WTC11 (cell line): Measurements from ENCODE around the gene SRMS. TPM values are rescaled to one million over a fixed set of nuclear protein-coding genes. Genes with fewer than 3 reads are reported as not detected.
A peak's percentile ranks its signal among the peaks of the same experiment; 100 is the strongest.

Experiments used
- ATAC-seq: fragments of 200-7000 bp; cut with Tn5 transposase; 2 replicates; pipeline ENCODE4 v1.10.0; 2021; ENCODE audit warnings: mild to moderate bottlenecking, moderate library complexity
- CTCF ChIA-PET: fragments of 300-600 bp; sonication (Branson Sonifier 250); formaldehyde crosslinking; loops from one replicate; lab custom pipeline; 2021; ENCODE audit warnings: antibody characterized with exemption; lab: Charles Lee
- POLR2A ChIA-PET: fragments of 350-600 bp; sonication (Branson Sonifier 250); formaldehyde crosslinking; loops from one replicate; lab custom pipeline; 2021; ENCODE audit warnings: antibody characterized with exemption; lab: Charles Lee
- DNase-seq: peaks from one replicate; pipeline ENCODE4 v3.0.0; 2021; ENCODE audit warnings: low spot score
- H3K27ac Mint-ChIP-seq: 2 replicates; pipeline ENCODE4 v1.8.0; 2021; ENCODE audit warnings: mixed read lengths
- H3K27me3 Mint-ChIP-seq: 2 replicates; pipeline ENCODE4 v1.8.0; 2021; ENCODE audit warnings: low read depth, mild to moderate bottlenecking, moderate library complexity, mixed read lengths
- H3K36me3 Mint-ChIP-seq: 2 replicates; pipeline ENCODE4 v1.8.0; 2021; ENCODE audit warnings: mixed read lengths
- H3K4me1 Mint-ChIP-seq: 2 replicates; pipeline ENCODE4 v1.8.0; 2022; ENCODE audit warnings: mixed read lengths
- H3K4me3 Mint-ChIP-seq: 2 replicates; pipeline ENCODE4 v1.8.0; 2021; ENCODE audit warnings: mild to moderate bottlenecking, moderate library complexity, mixed read lengths
- H3K9me3 Mint-ChIP-seq: 2 replicates; pipeline ENCODE4 v1.8.0; 2021; ENCODE audit warnings: mixed read lengths
- AR ChIP-seq: fragments of 250-450 bp; sonication (Bioruptor Pico); IDR thresholded peaks from 2 replicates; pipeline ENCODE4 v1.9.0; 2021; ENCODE audit warnings: mild to moderate bottlenecking
- ATF2 ChIP-seq: sonication (generic); formaldehyde crosslinking; IDR thresholded peaks from 2 replicates; pipeline ENCODE4 v1.8.1; 2022; ENCODE audit warnings: low read depth, missing genetic modification reagents, borderline replicate concordance
- CTCF ChIP-seq: fragments of 200-600 bp; IDR thresholded peaks from 2 replicates; pipeline ENCODE4 v1.8.0; 2022; ENCODE audit warnings: antibody characterized with exemption
- FOXJ3 ChIP-seq: sonication (generic); formaldehyde crosslinking; IDR thresholded peaks from 2 replicates; pipeline ENCODE4 v1.9.0; 2021; ENCODE audit warnings: missing genetic modification reagents, mild to moderate bottlenecking, borderline replicate concordance
- IRF2 ChIP-seq: sonication (generic); formaldehyde crosslinking; IDR thresholded peaks from 2 replicates; pipeline ENCODE4 v1.8.0; 2022; ENCODE audit warnings: low read depth, missing genetic modification reagents, borderline replicate concordance
- JAZF1 ChIP-seq: fragments of 250-450 bp; sonication (Bioruptor Pico); IDR thresholded peaks from 2 replicates; pipeline ENCODE4 v1.9.0; 2021; ENCODE audit warnings: moderate library complexity, mild to moderate bottlenecking, inconsistent platforms
- KAT7 ChIP-seq: sonication (generic); formaldehyde crosslinking; IDR thresholded peaks from 2 replicates; pipeline ENCODE4 v1.8.1; 2023; ENCODE audit warnings: missing genetic modification reagents, mild to moderate bottlenecking, borderline replicate concordance
- NFATC4 ChIP-seq: fragments of 250-450 bp; sonication (Bioruptor Pico); IDR thresholded peaks from 2 replicates; pipeline ENCODE4 v1.9.0; 2021; ENCODE audit warnings: mild to moderate bottlenecking
- OVOL2 ChIP-seq: fragments of 250-450 bp; sonication (Bioruptor Pico); IDR thresholded peaks from 2 replicates; pipeline ENCODE4 v1.9.0; 2021; ENCODE audit warnings: mild to moderate bottlenecking, borderline replicate concordance
- SOX15 ChIP-seq: fragments of 250-450 bp; sonication (Bioruptor Pico); IDR thresholded peaks from 2 replicates; pipeline ENCODE4 v1.9.0; 2021; ENCODE audit warnings: mild to moderate bottlenecking
- total RNA-seq: library from RNA; stranded (reverse); gene quantifications from 3 replicates; pipeline ENCODE4 v1.2.3, GENCODE V29; 2021
- TF ChIP-seq, protein P1 (sequence below): sonication (generic); formaldehyde crosslinking; IDR thresholded peaks from 2 replicates; pipeline ENCODE4 v1.8.1; 2022; ENCODE audit warnings: mild to moderate bottlenecking, moderate library complexity, missing genetic modification reagents
- TF ChIP-seq, protein P2 (sequence below): sonication (generic); formaldehyde crosslinking; conservative IDR thresholded peaks from 2 replicates; pipeline ENCODE4 v1.8.1; 2023; ENCODE audit warnings: mild to moderate bottlenecking, low read depth, missing genetic modification reagents, moderate library complexity
- TF ChIP-seq, protein P3 (sequence below): sonication (generic); formaldehyde crosslinking; IDR thresholded peaks from 2 replicates; pipeline ENCODE4 v1.8.1; 2022; ENCODE audit warnings: missing genetic modification reagents, borderline replicate concordance

SRMS gene
- total RNA-seq, 1 experiment from 2014 or later, result 0.26 TPM

GRCh38 chr20:63539092-63539430 lies 8.5 kb downstream of the SRMS start:
- Mint-ChIP-seq H3K4me3 (no peak overlapping the region), H3K36me3 (no peaks in the 10 kb centered on the region), H3K27ac (no peak overlapping the region), H3K4me1 (0 out of 2 replicates have a peak, but pooled peaks cover 2% of the 10 kb centered on the region), H3K9me3 (no peaks in the 10 kb centered on the region), H3K27me3 (no peaks in the 10 kb centered on the region)
- POLR2A ChIA-PET, result interaction anchor here (1.4 kb wide), 1 partner anchor 14 kb away, joined by 4 read pairs; no protein-coding TSS in a partner anchor
- DNase-seq, result no peak
- CTCF ChIA-PET, result interaction anchor here (1.0 to 5.0 kb wide), 20 partner anchors 8 to 435 kb away, joined by 3 to 81 read pairs (median 15); partner anchors contain the start of genes ARFRP1, HELZ2, RTEL1 and SRMS
- no peak for TF ChIP-seq OVOL2 (CRISPR knock-in tag)
- no peak for TF ChIP-seq ATF2 (CRISPR knock-in tag)
- no peak for TF ChIP-seq AR (CRISPR knock-in tag)
- no peak for TF ChIP-seq IRF2 (CRISPR knock-in tag)
- TF ChIP-seq, protein P1, sequence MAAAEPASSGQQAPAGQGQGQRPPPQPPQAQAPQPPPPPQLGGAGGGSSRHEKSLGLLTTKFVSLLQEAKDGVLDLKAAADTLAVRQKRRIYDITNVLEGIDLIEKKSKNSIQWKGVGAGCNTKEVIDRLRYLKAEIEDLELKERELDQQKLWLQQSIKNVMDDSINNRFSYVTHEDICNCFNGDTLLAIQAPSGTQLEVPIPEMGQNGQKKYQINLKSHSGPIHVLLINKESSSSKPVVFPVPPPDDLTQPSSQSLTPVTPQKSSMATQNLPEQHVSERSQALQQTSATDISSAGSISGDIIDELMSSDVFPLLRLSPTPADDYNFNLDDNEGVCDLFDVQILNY (CRISPR knock-in tag), result no peak
- TF ChIP-seq JAZF1, result no peak
- TF ChIP-seq SOX15 (CRISPR knock-in tag), result no peak
- TF ChIP-seq, protein P2, sequence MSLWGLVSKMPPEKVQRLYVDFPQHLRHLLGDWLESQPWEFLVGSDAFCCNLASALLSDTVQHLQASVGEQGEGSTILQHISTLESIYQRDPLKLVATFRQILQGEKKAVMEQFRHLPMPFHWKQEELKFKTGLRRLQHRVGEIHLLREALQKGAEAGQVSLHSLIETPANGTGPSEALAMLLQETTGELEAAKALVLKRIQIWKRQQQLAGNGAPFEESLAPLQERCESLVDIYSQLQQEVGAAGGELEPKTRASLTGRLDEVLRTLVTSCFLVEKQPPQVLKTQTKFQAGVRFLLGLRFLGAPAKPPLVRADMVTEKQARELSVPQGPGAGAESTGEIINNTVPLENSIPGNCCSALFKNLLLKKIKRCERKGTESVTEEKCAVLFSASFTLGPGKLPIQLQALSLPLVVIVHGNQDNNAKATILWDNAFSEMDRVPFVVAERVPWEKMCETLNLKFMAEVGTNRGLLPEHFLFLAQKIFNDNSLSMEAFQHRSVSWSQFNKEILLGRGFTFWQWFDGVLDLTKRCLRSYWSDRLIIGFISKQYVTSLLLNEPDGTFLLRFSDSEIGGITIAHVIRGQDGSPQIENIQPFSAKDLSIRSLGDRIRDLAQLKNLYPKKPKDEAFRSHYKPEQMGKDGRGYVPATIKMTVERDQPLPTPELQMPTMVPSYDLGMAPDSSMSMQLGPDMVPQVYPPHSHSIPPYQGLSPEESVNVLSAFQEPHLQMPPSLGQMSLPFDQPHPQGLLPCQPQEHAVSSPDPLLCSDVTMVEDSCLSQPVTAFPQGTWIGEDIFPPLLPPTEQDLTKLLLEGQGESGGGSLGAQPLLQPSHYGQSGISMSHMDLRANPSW (CRISPR knock-in tag), result no peak
- TF ChIP-seq NFATC4, result no peak
- TF ChIP-seq, protein P3, sequence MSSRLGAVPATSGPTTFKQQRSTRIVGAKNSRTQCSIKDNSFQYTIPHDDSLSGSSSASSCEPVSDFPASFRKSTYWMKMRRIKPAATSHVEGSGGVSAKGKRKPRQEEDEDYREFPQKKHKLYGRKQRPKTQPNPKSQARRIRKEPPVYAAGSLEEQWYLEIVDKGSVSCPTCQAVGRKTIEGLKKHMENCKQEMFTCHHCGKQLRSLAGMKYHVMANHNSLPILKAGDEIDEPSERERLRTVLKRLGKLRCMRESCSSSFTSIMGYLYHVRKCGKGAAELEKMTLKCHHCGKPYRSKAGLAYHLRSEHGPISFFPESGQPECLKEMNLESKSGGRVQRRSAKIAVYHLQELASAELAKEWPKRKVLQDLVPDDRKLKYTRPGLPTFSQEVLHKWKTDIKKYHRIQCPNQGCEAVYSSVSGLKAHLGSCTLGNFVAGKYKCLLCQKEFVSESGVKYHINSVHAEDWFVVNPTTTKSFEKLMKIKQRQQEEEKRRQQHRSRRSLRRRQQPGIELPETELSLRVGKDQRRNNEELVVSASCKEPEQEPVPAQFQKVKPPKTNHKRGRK (CRISPR knock-in tag), result no peak
- no peak for TF ChIP-seq FOXJ3 (CRISPR knock-in tag)
- no peak for ATAC-seq

DNA sequence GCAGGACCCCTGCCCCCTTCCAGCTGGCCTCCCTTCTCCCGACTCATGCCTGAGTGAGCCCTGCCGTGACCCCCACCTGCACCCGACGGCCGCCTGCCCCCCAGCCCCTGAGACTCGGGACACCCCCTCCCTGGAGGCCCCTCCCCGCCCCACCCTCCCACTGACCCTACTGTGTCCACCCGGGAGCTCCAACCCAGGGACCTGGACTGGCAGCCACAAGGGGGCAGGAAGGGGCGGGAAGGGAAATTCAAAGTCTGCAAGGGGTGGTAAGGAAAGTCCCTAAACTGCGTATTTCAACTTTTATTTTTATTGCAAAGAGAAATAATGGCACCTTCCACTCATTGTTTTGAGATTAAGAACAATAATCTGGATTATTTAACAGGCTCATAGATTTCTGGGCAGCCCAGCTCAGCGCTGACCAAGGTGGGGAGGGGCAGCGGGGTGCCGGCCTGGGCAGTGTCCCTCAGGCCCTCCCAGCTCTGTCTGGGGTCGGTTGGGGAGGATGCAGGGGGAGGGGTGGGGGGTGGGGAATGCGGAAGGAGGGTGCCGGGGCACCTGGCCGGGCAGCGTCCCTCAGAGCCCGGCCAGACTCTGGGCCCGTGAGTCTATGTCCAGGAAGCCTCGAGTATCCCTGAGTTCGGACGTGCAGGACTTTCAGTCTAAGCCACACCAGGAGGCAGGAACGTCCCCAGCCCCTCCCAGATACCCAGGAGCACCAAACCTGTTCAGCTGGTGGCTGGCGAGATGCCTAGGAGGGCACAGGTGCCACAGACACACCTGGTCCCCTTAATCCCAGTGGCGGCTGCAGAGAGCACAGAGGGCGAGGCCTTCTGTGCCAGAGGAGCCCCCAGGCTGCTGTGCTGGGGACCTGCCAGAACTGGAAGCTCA lies 9.1 kb downstream of the SRMS start:
- Mint-ChIP-seq H3K4me1 (0 out of 2 replicates have a peak, but pooled peaks cover 2% of the 10 kb centered on the region), H3K27me3 (no peaks in the 10 kb centered on the region), H3K4me3 (peak overlapping the region; percentile 49; the same call in 1 of the 2 replicates), H3K9me3 (no peaks in the 10 kb centered on the region), H3K27ac (no peak overlapping the region), H3K36me3 (no peaks in the 10 kb centered on the region)
- POLR2A ChIA-PET, result interaction anchor here (1.4 kb wide), 2 partner anchors 14 to 317 kb away, joined by 3 to 4 read pairs; no protein-coding TSS in a partner anchor
- peak; percentile 62 for DNase-seq
- TF ChIP-seq CTCF (peak; percentile 20; the same call in 1 of the 2 replicates), KAT7 (CRISPR knock-in tag) (no peak)
- peak; percentile 31 for ATAC-seq
- CTCF ChIA-PET, result interaction anchor here (0.6 to 5.0 kb wide), 85 partner anchors 8 to 754 kb away, joined by 3 to 81 read pairs (median 4); partner anchors contain the start of genes ARFRP1, GMEB2, HELZ2 and PPDPF
